SKM-1 treated with dmso at 0.1 percent for 144 hours (cell line): ENCODE data around the gene CRACR2A.

Experiments
- DNase-seq: peaks from one replicate; lab custom pipeline; 2025; ENCODE audit not compliant: unreplicated experiment; lab: John Stamatoyannopoulos, UW

CRACR2A gene

DNA sequence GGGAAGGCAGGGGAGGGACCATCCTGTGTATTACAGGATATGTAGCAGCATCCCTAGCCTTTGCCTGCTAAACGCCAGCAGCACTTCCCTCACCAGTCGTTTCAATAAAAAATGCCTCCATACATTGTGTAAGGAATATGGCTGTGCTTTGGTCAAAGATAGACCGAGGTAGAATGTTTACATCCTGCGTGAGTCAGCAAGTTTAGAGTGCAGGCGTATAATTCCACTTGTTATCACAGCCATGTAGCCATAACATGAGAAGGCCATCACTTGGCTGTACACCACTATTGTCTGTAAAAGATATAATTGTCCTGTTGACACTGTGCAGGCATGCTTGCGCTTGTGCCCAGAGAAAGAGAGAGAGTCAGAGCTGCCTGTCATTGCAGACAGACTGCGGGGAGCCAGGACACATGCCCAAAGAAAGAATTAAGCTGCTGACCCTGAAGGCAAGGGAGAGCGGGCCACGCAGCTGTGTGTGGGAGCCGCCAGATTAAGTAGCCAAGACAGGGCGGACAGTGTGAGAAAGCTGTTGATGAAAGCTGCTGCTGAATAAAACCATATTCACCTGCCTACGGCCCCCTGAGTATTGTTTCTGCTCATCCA is 68.4 kb downstream of the CRACR2A start:
- no peak for DNase-seq

DNA sequence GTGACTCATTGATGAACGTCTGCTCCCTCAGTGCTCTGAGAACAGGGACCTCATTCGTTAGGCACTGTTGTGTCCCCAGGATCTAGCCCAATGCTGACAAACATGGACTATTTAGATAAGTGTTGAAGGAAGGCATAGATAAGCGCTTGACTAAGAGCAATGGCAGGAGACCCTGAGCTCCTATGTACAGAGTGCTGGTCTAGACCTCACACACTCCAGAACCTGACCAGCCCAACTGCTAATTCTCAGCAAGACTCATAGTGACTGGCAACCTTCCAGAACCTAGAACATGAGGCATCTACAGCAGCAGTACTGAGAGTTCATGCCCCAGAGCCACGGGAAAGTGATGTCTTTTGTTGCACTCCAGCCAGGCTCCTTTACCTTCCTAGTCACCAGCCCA is 69.2 kb downstream of the CRACR2A start:
- no peak for DNase-seq

DNA sequence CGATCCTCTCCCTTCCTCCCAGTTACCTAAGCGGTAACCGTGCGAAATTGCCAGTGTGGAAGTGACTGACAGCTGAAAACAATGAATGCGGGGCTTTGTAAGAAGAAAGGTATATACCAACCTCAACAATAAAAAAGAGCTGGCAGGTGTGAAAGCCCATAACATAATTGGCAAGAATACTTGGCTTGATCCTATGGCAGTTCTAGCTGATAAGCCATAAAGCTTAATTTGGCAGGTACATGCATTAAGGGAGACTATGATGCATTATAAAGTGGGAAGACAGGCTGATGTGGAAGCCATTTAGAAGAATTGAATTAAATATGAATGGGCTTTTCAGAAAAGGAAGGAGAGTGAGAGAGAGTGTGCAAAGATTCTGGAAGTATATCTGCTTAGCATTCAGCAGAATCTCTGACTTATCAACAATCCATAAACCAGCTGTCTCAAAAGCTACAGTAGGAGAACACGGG is 71.3 kb downstream of the CRACR2A start:
- DNase-seq: no peak

DNA sequence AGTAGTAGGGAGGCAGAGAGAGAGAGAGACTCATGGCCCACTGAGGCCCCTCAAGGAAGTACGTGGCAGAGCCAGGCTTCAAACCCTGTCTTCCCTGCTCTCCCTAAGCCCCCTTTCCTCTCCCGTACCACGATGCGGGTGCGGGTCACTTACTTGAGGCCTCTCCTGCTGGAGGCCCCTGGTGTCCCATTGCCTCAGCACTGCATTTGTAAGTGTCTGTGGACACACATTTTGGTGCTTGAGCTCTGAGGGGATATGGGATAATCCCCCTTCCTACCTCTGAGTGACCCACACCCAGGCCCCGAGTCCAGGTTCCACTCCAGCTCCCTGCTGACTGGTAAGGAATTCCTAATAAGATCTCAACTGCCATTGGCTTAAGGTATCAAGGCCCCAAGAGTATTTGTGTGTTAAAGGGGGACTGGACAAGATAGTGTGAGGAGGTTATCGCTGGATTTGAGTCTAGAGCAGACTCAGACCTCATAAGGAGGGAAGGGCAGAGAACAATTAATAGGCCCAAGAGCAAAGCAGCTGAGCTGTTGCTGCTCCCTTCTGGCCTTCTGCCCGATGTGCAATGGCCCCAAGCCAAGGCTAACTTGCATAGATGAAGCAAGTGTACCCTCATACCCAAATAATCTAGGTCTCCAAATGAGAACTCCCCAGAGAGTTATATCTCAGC is 71.9 kb downstream of the CRACR2A start:
- no peak for DNase-seq

DNA sequence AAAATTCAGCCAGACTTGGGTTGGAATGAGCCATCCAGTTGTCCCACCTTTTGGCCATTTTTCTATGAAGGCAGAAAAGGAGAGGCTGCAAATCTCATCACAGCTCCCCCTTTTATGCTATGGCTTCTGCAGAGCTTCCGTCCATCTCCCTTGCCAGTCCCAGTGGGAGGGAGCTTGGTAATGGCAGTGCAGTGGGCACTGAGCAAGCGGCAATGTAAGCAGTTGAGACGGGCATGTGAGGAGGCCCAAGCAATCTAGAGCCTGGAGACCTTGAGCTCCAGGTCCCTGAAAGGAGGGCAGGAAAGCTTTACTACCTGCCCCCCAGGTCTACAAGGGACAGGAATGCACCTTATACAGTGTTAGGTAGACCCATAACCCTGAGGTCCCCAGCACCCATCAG is 73.1 kb downstream of the CRACR2A start:
- no peak for DNase-seq

DNA sequence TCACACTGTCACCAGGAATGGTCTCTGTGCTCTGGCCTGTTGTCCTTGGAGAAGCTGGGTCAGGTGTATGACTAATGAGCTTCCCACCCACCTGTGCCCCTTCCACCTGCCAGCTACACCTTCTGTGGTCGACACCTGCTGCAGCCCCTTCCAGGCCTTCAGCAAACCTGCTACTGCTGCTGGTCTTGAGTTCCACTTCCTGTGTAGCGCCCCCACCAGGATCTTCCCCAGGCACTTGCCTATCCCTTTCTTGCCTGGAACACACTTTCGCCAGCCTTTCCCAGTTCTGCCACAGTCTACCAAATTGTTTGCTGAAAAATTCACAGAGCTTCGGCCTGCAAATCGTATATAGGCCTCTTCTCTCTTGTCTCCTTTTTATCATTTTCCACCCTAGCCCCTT is 75.3 kb downstream of the CRACR2A start:
- DNase-seq: no peak

DNA sequence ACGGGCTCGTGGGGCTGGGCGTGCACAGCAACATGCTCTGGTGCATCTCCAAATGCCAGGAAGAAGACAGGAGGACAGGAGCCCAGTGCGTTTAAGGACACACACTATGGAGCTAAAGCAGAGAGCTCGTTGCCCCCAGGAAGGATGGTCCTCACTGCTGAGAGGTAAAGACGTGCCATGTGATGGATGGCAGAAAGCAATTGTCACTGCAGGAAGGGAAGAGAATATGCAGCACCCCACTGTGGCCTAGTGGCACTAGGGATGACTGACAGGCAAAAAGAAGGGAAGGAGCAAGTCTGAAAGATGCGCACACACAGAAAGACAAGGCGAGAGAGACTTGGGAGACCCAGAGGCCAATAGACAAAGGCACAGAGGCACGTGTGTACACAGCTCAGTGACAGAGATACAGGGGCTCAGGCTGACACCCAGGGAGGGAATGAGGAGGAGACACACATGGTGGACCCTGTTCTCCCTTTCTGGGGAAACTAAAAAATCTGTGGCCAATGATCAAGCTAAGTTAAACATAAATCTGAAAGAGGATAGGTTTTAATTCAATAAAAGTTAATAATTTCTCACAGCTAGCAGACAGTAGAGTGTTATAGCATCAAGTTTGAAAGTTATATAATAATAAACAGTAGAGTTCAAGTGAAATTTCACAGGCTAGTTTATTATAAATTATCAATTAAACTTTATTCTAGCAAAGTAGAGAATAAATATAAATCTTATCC is 78.8 kb downstream of the CRACR2A start:
- DNase-seq: no peak

DNA sequence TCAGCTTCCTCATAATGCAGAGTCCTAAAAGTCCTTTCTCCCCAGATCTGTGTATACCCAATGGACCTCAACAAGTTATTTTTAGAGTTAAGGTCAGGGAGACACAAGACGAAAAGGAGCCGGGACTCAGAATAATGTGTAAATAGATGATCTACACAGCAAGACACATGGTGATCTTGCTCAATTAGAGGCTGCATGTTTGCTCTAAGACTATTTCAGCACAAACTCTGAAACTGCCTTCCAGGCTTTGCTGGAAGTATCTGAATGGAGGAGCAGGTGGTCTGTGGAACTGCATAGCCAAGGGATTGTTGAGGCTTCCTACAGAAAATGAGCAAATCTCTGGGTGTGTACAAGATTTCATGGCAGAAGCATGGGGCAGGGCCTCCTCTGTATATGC is 80.8 kb downstream of the CRACR2A start:
- DNase-seq: no peak

DNA sequence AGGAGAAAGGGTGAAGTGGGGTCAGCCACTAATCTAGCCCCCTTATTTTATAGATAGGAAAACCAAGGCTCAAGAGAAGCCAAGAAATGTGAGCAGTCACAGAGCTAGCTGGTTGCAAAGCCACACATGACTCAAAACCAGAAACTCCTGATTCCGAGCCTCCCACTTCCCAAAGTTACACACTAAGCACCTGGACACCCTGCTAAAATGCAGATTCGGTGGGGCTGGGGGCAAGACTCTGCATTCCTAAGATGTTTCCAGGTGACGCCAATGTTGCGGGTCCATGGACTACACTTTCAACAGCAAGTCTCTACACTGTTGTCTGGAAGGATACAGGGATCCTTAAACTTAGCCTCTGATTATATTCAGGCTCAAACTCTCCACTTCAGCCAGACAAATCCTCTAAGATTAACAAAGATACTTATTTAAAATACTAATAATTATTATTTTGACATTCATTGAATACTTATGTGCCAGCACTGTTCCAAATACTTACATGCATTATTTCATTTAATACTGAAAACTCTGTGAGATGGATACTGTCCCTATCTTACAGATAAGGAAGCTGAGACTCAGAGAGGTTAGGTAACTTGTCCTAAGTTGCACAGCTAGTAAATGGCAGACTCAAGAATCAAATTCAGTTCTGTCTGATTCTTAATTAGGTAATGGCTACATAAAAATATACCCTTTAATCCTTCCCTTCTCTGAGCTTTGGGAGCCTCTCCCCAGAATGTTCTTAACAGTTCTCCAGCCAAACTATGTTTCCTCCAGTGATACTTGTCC is 81.4 kb downstream of the CRACR2A start:
- no peak for DNase-seq

DNA sequence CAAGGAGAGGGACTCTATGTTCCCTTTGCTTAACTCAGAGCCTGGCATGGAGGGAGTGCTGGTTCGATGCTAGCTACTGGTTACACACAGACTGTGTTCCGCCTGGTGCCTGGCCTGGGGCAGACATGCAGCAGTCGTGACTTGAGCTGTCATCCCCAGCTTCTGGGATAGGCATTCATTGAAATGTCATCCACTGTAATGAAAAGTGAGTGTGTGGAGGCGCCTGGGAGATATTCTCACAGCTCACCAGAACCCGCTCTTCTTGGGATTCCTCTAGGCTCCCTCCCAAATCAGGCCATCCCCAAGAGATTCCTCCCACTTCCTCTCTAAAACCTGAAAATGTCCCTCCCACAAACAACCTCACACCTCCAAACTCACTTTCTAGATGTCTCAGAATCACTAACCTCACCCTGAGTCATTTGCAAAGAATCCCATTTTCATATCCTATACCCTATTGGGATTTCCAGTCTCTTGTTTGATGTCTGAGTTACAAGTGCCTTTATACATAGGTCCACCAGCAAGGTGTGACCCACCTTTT is 82.8 kb downstream of the CRACR2A start:
- no peak for DNase-seq

DNA sequence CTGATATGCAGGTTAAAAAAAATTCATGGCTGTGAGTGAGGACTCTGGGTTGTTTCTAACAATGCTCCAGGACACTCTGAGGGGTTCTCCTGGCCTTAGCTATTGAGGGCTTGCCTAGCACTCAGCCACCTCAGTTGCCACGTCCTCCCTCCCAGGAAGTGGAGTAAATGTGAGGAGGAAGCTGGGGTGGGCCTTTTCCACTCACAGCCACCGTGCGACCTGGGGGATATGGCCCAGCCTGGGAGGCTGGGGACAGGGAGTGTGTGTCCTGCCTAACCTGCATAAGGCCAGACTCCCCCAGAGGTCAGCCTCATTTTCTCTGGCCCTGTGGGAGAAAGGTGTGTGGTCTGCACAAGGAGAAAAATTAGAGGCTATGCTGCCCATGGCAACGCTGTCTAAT is 83.3 kb downstream of the CRACR2A start:
- no peak for DNase-seq

DNA sequence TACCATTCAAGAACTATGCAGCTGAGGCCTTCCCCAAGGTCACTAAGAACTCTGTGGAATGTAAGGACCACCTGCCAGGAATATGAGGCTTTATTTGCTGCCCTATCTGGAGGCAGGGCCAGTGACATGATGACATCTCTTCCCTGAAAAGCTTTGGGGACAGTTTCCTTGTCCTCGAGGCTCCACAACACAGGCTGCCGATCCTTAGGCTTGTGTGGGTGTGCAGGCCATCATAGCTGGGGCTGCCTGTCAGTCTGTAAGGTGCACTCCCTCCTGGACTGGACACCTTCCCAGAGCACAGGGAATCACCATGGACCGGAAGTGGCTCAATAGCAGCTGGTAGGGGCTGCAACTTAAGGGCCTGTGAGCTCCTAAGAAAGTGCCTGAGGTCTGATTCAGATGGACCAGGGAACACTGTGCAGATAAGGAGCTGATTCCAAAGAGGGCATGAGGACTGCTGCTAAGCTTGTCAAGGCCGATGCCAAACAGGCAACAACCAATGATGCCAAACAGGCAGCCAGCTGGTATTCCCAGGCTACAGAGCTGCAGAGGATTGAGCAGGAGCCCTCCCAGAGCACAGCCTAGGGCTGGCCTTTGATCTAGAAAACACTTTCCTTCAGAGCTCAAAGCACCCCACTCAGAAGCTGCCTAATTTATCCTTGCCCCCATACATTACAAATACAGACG is 84.3 kb downstream of the CRACR2A start:
- no peak for DNase-seq

DNA sequence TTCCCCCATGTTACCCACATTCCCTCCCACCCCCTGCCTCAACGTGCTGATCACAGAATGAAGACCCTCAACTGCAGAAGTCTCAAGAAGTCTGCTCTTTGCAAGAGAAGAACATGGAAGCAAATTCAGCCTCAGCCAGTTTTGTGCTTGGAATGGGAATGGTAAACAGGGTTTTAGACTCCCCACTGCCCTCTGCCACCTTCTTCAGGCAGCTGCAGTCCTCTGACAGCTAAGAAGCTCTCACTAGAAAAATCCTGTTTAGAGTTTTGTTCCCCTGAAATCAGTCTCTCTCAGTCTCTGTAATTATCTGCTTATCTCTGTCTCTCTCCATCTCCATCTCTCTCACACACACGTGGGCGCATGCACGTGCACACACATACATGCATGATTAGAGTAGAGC is 85.4 kb downstream of the CRACR2A start:
- DNase-seq: no peak

DNA sequence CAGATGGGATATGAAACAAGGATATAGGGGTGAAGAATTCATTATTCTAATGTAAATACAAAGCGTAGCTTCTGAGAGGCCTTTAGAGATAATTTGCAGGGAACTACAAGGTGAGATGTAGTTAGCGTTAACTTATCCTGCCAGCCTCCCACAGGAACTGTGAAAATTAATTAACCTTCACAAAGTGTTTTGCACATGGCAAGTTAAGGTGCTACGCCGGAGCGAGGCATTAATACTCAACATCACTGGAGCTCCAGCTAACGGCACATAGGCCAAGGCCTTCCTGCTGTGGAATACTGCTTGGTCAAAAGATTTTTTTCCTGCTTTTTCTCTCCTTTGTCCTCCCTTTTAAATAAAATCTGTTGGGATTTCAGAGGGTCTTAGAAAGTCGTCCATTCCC is 86.5 kb downstream of the CRACR2A start:
- DNase-seq: no peak

DNA sequence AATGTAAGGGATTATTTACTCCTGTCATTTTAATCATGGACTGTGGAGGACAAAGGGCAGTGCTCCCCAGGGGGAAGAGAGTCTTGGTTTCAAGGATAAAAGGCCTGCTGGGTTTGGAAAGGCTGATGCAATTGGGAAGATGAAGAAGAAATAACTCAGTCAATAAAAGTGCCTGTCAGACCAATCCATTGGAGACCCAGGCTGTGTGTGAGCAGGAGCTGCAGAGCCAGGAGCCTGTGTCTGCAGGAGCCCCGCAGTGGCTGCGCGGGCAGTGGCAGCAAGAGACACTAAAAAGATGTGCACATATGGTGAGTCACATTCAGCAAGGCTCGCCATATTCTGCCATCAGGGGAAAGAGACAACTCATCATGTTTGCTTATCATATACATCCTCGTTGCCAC is 90.4 kb downstream of the CRACR2A start:
- DNase-seq: no peak

DNA sequence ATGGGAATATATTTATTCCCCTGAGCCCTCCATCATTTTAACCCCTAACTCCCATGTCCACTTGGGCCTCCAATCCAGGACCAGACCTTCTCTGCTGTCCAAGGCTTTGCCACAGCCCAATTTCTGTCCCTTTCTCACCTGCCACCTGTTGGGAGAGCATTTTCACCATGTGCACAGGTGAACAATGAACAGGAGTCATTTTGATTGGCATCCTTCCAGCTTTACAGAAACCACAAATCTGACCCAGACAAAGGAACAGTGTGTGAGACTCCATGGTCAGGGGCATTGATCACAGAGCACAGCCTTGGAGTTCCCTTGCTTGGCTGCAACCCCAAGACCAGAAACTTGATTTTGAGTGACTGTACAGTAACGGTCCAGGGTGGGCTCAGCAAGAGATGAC is 91.9 kb downstream of the CRACR2A start:
- DNase-seq: no peak

DNA sequence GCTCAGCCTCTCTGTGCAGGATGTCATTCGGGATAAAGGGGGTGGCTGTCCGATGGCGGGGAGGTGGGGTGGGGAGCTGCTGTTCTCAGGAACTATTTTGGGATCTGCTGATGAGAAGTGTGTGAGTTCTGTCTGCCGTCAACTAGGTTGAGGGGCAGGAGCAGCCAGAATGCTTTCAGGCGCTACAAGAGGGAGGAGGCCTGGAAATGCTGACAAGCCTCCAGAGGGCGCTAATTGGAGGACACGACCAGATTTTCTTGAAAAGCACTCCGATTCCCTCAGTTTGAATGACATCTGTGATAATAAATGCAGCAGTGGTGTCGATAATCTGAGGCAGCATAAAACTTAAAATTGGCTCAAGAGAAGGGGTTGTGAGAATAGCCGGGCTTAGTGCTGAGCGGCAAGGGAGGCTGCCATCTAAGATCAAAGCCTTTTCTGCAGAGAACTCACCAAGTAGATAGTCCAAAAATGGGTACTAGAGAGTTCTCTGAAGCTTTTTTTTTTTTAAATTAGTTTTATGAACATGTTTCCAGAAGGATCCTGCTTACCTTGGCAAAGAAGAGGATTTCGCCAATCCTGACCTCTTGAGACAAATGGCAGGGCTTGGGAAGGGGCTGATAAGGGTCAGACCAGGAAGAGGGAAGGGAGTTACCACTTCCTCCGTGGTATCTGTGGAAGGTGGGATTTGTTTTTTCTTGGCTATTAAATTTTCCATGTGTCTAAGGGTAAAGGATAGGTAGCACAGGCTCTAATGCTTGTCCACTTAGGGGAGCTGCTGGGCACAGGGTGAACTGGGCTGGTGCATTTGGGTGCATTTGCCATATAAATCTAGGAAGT is 94.4 kb downstream of the CRACR2A start:
- no peak for DNase-seq

DNA sequence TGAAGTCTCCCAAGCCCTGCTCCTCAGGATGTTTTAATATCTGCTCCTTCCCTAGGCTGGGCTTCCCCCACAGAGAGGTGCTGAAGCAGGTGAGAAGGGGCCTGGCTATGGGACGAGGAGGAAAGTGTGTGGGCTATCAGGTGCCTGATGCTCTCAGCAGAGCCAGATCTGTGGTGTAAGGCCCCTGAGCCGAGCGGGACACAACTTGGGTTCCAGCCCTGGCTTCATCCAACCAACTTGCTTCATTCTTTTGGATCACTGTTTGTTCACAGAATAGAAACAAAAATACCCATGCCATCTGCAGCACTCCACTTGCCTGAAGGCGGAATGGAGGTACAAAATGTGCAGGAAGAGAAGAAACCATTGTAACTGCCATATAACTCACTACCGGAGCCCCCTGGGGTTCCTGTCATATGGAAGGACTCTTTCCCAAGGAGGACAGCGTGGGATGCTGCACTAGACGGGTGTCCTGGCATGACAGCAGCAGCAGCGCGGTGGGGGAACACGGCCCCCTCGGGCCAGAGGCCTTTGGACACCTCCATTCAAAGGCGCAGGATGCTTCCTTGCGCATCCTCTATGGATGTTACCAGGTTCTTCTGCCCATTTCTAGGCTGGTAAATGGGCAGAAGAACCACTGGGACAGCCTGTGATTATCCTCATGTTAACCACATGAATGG is 95.8 kb downstream of the CRACR2A start:
- DNase-seq: no peak

DNA sequence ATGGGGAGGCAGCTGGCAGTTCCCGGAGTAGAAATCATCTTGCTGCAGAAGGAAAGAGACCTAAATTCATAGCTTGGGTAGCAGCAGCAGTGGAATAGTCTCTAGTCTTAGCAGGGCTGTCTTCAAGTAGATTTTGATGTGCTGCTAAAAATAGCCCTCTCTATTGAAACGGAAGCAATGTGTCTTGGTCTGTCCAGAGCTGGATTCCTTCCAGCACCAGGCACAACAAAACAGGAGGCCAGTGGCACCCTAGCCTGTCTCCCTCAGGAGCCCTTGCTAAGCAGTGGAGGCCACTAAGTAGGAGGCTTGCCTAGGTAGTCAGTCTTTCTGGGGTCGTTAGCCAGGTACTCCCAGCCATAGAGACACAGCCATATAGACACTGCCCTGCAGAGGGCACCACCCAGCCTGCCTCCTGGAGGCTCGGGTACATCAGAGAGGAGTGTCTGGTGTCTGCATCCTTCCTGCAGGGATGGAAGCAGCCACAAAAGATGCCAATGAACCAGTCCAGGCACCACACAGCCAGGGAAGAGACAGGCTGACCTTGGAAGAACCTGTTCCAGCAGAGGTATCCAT is 97.5 kb downstream of the CRACR2A start:
- no peak for DNase-seq
